ENCODE data around the gene KIAA1614. TPM values are rescaled to one million over a fixed set of nuclear protein-coding genes. Genes with fewer than 3 reads are reported as not detected.

The KIAA1614 gene
- total and polyA plus RNA-seq, 10 of the 15 experiments (the other 5 are each of a cell fraction or from before 2014, with no cell fraction given), result 0.03 to 1.0 (median 0.26) TPM; not detected in 1

- Histone ChIP-seq H3K4me3 (no peak overlapping the region), H3K4me2 (ENCODE audit: control insufficient read depth, insufficient read depth) (no peak overlapping the region), H4K20me1 (ENCODE audit: control insufficient read depth, insufficient read depth) (no peaks in the 10 kb centered on the region), H3K4me1 (ENCODE audit: control insufficient read depth, insufficient read depth, low read length) (peaks cover 6% of the 10 kb centered on the region), H3K36me3 (ENCODE audit: control insufficient read depth in 2 of 2, insufficient read depth in 2 of 2, low read length in 1 of 2) (peaks cover 5 to 6% of the 10 kb centered on the region in 2 experiments; a peak in 3 of 4 replicates), H3K9ac (ENCODE audit: control insufficient read depth, insufficient read depth, low read length) (no peak overlapping the region), H2AFZ (ENCODE audit: control insufficient read depth, low read depth, low read length) (no peak overlapping the region), H3K9me3 (replicated peaks; ENCODE audit: control insufficient read depth, insufficient read depth, low read length) (no peaks in the 10 kb centered on the region; the same call in 2 of the 3 replicates), H3K79me2 (ENCODE audit: control insufficient read depth, insufficient read depth, low read length) (no peaks in the 10 kb centered on the region), H3K27ac (ENCODE audit: control insufficient read depth, insufficient read depth) (no peak overlapping the region), H3K27me3 (replicated peaks in 1 of 2; ENCODE audit: control insufficient read depth in 2 of 2, insufficient read depth in 2 of 2, low read length in 1 of 2) (no peaks in the 10 kb centered on the region)
- ChIA-PET CTCF (interaction anchor here (1.2 kb wide), 2 partner anchors 11 to 187 kb away, joined by 3 read pairs; no protein-coding TSS in a partner anchor), RAD21 (ENCODE audit: unreplicated experiment) (no interaction called here), SMC1A (ENCODE audit: uncharacterized antibody, unreplicated experiment) (interaction anchor here (0.8 kb wide), 1 partner anchor 11 kb away, joined by 3 read pairs; no protein-coding TSS in a partner anchor), POLR2A (no interaction called here)
- in situ Hi-C loops (cut with MboI), result no loop called here
- DNase-seq (ENCODE audit: low read depth, low spot score) (no peak), ATAC-seq (no peak), FAIRE-seq (no peak)
- TF ChIP-seq MTA3 (IDR thresholded peaks at IDR 0.05; ENCODE audit: borderline replicate concordance, low read length) (no peak), TARDBP (IDR thresholded peaks at IDR 0.05; ENCODE audit: borderline replicate concordance) (no peak), MYC (IDR thresholded peaks at IDR 0.05; ENCODE audit: insufficient read depth, insufficient read length, insufficient replicate concordance, low read length, severe bottlenecking) (no peak), IKZF2 (IDR thresholded peaks at IDR 0.05) (no peak), KAT2A (conservative IDR thresholded peaks at IDR 0.05; ENCODE audit: control insufficient read depth, low read depth, low read length) (no peak), ATF3 (IDR thresholded peaks at IDR 0.05; ENCODE audit: borderline replicate concordance, extremely low read depth, low read depth, low read length) (no peak), HDGF (IDR thresholded peaks at IDR 0.05) (no peak), ZNF274 (IDR thresholded peaks at IDR 0.05; ENCODE audit: insufficient read depth, insufficient read length) (no peak), ATF7 (IDR thresholded peaks at IDR 0.05; ENCODE audit: low read depth) (no peak), ZNF207 (IDR thresholded peaks at IDR 0.05; ENCODE audit: borderline replicate concordance) (no peak), PML (IDR thresholded peaks at IDR 0.05; ENCODE audit: low read length) (no peak), ASH2L (IDR thresholded peaks at IDR 0.05; ENCODE audit: borderline replicate concordance, low read depth) (no peak), RELA (IDR thresholded peaks at IDR 0.05; ENCODE audit: borderline replicate concordance, partially characterized antibody) (no peak), SMAD1 (IDR thresholded peaks at IDR 0.05; ENCODE audit: low read depth, partially characterized antibody) (no peak), MTA2 (IDR thresholded peaks at IDR 0.05; ENCODE audit: low read depth) (no peak), POLR2A (IDR thresholded peaks at IDR 0.05; ENCODE audit: low read depth, low read length) (no peak)
- BruUV-seq (replicated peaks), result no TSS peak
- WGBS (ENCODE audit: insufficient coverage, insufficient replicate concordance, low lambda C conversion rate, missing lambda C conversion rate), result 91% methylated on average over 10 of the region's 10 CpGs
- intact Hi-C loops (cut with micrococcal nuclease; ENCODE audit: unreplicated experiment), result no loop called here
Observed at GRCh38 chr1:180954801-180955165, 42.1 kb downstream of the KIAA1614 start.

Measured in GM12878 (cell line).